Skeletal muscle cell (primary cell): Measurements from ENCODE around the gene OPCML.

ENCODE experiments used
- DNase-seq: peaks from one replicate; pipeline ENCODE4 v3.0.0-alpha.2; 2010; ENCODE audit warnings: low read depth
- H3K4me3 ChIP-seq: 2 replicates; pipeline ENCODE4 v1.5.1; 2011; ENCODE audit warnings: low read depth, mild to moderate bottlenecking, control low read depth, low read length, moderate library complexity

The OPCML gene

DNA sequence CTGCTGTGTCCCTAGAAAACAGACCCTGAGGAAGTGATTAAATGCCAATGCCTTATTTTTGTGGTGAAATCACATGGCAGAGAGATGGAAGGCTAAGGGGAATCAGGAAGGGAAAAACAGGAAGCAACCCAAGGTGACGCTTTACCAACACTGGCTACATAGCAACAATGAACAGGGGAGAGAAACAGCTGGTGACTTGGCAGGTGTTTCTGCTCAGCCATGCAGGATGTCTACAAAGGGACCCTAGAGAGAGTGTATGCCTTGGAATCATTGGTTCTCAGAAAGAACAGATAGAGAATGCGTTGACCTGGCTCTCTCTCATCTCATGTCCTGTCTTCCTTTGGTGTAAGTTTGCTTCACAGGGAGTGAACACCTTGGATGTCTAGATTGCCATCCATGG is 911.9 kb downstream of the OPCML start:
- no peak overlapping the region for H3K4me3 ChIP-seq
- DNase-seq = no peak

DNA sequence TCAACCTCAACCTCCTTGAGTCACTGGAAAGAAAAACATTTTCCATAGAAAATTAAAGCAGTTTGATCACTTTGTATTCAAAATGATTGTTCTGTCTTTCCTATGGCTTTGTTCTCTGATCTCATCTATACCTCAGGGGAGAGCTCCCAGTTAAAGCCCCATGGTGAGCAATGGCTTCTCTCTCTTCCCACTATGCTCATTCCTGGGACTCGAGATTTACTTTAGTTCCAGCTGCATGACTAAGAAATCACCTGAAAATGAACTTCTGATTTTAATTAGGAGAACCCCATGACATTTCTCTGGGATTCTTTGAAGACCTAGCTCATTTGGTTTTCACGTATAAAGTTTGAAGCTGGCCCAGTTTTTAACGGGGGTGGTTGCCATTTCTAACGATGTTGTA is 921.5 kb downstream of the OPCML start:
- no peak overlapping the region for H3K4me3 ChIP-seq
- no peak for DNase-seq

DNA sequence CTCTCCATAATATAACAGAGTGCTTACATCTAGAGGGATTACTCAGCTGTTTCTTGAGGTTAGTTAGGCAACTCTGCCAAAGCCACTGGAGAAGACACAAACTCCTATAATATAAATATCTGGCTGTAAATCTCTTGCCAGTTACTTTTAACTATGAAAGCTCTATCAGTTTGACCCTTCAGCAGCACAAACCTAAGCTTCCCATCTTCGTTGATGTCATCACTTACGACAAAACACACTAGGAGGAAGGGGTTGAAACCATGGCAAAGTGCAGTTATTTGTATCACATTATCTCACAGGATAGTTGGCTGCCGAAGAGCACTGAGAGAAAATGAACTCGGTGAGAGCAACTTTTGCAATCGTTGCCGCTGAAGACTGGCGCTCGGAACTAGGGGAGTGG is 922.1 kb downstream of the OPCML start:
- peak; percentile 36 for DNase-seq
- no peak overlapping the region for H3K4me3 ChIP-seq

DNA sequence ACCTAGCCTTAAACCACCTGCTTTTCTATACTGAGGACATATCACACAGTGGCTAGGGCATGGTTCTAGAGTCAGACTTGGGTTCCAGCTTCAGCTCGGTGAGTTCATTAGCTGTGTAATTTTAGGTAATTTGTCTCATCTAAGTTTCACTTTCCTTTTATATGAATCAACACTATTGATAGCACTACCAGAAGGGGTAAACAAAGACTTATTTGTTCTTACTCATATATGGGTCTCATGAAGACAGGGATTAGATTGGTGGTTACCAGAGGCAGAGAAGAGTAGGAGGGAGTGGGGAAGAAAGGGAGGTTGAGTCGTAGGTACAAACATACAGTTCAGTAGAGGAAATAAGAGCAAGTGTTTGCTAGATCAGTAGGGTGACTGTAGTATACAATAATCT is 924.7 kb downstream of the OPCML start:
- DNase-seq = no peak
- no peak overlapping the region for H3K4me3 ChIP-seq

DNA sequence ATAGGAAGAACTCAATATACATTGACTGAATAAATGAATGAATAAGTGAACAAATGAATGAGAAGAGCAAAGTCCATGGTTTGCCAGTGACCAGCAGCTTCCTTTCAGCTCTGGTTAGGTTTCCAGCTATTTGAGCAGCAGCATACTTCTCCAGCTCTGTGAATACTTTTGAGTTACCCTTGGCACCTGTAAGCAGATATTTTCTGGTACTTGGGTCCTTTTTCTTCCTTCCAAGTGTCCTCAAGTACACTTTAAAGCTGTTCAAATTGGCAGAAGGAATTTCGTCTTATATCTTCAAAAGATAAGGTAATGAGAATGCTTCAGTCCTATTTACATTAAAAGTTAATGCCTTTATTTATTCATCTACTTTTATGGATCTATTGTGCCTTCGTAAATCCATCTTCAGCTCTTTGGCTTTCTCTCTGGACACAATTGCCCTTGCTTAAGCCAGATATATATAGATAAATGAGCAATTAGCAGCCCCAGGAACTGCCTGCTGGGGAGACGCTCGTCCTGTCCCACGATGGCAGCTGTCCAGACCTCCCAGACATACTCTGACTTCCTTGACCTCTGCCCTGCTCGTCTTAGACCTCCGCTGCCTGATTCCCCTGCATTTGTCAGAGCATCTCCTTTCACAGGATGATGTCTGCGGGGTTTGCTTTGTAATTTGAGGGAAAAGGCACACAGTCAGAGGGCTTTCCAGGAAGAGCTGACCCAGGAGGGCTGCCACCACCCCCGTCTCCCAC is 926.3 kb downstream of the OPCML start:
- no peak overlapping the region for H3K4me3 ChIP-seq
- no peak for DNase-seq

DNA sequence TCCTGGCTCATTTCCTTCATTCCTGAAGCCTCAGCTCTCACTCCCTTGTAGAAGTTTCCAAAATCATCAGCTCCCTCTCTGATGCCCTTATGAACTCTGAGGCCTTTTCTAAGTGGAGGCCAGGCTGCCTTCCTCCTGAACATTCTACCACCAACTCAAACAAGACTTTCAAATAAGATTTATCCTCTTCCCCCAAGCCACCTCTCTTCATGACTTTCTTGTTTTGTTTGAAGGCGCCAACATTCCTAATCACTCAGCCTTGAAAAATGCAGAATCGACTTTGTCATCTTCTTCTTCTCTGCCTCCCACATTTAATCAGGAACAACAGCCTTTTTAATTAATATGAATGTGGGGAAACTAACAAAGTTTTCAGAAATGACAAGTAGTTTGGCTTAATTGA is 927.9 kb downstream of the OPCML start:
- DNase-seq = no peak

DNA sequence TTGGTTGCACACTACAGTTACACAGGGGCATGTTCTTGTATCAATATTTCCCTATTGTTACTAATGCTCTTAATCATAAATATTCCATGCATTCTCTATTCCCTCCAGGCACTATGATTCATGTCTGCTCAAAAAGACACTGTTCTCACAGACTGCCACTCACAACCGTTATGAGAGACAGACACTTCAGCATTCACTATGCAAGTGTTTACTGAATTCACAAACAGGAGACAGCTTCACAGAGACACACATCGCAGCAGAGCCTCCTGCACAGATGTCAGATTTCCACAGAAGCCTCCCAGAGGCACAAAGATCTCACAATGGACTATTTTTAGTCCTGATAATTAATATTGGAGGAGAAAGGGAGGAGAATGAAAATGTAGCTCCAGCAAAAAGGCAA is 930.4 kb downstream of the OPCML start:
- H3K4me3 ChIP-seq = no peak overlapping the region
- DNase-seq = no peak

More for the DNA sequence above, 927.9 kb downstream of the OPCML start:
- no peak overlapping the region for H3K4me3 ChIP-seq

DNA sequence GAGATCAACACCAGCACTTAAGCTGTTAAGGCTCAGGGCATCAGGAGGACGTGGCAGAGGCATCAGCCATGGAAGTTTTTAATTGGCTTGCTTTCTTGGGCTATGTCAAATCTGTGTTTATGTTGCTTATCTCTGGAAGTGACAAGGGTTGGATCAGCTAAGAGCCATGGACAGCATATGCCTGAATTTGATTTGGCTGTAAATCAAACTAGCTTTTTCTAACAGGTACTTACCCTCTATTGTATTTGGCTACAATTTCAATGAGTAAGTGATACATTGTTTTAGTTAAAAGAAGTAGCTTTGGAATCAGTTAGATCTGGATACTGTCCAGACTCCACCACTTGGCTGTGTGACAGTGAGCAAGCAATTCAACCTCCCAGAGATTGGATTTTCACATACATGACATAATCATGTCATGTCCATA is 936.6 kb downstream of the OPCML start:
- no peak overlapping the region for H3K4me3 ChIP-seq
- peak; percentile 45 for DNase-seq

DNA sequence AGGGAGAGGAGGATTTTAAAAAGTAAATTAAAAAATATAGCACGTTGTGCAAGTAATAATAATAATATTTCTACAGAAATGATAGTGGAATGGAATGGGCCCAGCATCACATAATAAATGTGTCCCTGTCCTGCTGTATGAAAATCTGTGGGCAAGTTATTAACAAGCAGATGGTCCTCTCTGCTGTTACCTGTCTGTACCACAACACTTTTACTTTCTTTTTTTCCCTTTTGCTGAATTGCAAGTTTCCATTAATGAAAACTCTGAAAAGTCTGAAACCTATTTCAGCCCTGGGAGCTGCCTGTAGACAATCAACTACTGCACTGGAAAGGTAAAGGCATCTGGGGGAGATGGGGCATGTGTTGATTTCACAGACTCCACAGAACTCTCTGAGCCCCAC is 937.1 kb downstream of the OPCML start:
- DNase-seq = no peak
- no peak overlapping the region for H3K4me3 ChIP-seq

DNA sequence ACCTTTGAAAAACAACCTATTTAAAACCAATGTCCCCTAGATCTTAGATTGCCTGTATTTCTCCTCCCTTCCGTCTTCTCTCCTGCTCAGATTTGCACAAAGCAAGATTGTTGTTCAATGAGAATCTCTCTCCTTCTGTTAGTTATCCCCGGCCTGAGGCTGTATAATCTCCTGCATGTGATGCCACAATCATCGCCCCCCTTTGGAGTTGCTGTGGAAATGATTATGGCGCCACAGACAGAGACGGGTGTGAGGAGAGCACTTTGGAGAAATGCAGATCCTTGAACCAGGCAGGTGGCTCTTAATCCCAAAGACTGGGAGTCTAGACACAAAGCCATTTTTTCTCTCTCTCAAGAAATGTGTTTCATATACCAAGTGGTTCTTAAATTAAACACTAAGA is 941.3 kb downstream of the OPCML start:
- no peak overlapping the region for H3K4me3 ChIP-seq
- DNase-seq = no peak

DNA sequence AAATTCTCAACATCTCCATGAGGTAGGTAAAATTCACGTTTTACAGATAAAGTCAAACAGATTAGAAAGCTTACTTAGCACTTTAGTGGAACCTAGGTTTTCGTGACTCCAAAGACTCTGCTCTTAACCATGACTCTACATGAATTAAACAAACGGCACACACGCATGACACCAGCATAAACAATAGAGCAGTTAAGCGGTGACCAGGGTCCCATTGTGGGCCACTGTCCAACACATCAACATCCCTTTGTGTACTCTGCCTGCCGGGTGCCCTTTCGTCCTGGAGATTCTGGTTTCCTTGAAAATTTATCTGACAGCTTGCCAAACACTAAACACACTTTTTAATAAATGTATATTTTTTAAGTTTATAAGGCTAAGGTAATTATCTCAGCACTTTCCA is 941.7 kb downstream of the OPCML start:
- no peak for DNase-seq
- no peak overlapping the region for H3K4me3 ChIP-seq

DNA sequence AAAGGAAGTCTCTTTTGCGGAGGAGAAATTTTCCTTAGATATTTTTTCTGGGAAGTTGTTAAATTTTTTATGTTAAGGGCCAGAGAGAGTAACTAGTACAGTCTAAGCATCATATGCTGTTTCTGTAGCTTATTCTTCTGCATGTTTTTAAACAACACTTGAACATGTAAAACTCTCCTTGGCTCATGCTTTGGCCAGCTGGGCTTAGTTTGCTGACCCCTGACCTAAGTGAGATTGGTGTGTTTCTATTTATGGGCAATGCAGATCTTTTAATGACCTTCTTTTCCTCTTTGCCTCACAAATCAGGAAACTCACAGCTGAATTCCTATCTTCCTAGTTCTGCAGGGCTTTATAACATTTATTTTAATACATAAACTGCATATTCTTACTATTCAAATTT is 942.5 kb downstream of the OPCML start:
- no peak for DNase-seq
- H3K4me3 ChIP-seq = no peak overlapping the region

DNA sequence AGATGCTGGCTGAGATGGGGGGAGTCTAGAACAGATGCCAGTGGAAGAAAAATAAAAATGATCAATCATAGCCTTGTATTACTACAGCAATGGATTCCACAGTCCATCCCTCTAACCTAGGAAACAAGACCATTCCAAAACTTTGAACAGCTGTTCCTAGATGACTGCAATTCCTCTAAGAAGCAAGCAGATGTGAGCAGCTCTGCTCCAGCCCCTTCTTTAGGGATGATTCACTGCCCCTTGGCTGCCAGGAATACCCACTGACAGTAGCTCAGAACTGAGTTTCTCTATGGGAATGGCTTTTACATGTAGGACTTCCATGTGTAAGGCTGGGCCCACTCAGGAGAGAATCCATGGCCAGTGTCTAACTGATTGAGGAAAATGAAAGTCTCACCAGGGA is 943.9 kb downstream of the OPCML start:
- peak; percentile 31 for DNase-seq

DNA sequence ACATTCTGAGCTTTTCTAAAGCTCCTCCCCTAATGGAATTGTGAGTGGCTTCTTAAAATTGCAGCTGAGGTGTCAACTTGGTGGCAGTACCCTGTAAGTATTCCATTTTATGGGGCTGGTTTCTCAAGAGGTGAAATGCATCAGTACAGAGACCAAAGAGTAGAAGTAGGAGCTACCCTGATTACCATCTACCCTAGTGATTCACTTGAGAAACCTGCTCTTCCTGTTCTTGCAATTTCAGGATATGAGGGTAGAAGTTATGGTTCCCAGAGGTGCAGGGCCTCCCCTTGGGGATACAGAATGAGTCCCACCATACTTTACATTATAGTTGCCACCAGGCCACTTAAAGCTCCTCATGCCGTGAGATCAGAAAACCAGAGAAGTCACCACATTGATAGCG is 944.6 kb downstream of the OPCML start:
- DNase-seq = no peak
- H3K4me3 ChIP-seq = no peak overlapping the region

More for the DNA sequence above, 943.9 kb downstream of the OPCML start:
- H3K4me3 ChIP-seq = no peak overlapping the region

DNA sequence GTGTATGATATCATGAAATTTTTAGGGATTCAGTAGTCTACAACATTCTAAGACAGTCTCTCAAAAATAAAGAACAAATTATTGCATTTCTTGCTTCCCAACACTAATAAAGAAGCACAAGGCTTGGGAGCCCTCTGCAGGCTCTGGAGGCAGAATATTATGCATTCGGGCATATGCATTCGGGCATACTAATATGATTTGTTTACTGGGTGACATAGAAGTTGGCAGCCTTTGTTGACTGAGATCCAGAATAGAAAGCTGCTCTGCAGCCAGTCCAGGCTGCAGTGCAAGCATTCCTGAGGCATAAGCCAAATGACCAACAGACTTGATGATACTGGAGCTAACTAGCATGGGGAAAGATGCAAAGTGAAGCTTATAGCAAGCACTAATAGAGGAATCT is 945.5 kb downstream of the OPCML start:
- no peak overlapping the region for H3K4me3 ChIP-seq
- DNase-seq = no peak

DNA sequence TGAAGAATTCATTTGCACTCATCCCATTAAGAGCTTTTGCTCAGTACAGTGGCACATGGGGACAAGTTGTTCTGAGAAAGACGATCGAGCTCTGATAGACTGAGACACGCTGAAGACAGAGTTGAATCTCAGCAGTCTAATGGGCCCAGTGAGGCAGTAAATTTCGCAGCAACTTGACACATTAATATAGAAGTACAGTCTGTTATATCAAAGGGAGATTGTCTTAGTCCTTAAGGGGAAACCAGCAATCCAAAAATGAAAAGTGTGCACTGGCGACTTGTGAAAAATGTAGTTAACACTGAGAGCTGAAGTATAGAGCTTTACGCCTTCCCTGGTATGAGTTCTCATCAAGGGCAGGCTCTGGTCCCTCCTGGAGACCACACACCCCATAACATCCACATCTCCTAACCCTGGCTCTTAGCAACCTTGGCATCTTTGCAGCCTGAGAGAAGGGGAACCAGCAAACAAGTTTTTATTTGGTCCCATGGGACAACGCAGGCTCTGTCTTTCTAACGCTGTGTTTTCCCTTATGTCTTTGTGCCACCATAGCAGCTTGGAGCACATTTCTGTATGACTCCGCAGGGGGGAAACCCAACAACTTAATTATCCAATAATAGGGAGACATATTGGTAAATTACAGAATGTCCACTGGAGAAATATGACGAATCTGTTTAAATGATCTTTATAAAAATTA is 952.5 kb downstream of the OPCML start:
- no peak overlapping the region for H3K4me3 ChIP-seq
- DNase-seq = no peak

DNA sequence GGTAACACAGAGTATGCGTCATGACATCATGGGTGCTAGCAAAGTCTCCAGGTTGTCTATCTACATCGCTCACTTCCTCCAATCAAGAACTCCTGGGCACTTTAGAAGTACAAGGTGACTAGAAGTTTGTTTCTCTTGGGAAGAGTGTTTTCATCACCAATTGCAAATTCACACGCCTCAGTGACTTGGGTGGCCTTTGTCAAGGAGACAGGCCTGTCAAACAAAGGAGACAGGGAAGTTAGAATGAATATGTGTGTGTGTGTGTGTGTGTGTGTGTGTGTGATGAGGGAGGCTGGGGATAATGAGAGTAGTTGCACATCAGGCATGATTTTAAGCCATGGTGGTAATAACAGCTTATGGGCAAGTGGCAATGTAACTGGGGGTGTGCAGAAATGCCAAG is 953.2 kb downstream of the OPCML start:
- DNase-seq = no peak
- H3K4me3 ChIP-seq = no peak overlapping the region

DNA sequence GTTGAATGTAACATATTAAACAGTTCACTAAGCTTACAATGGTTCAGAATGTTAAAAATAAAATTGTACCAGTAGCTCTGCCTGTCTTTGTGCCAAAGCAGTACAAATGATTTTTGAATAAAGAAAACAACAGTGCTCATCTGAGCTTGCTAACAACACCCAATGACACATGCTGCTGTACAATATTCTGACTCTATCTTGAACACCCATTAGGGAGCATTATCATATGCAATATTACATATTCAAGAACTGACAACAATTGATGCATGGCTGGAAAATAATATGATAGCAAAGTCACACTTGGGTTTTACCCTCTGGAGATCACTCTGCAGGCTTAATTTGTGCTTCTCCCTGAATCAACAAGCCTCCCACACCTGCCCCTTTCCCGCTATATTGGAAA is 953.7 kb downstream of the OPCML start:
- DNase-seq = no peak
- no peak overlapping the region for H3K4me3 ChIP-seq

DNA sequence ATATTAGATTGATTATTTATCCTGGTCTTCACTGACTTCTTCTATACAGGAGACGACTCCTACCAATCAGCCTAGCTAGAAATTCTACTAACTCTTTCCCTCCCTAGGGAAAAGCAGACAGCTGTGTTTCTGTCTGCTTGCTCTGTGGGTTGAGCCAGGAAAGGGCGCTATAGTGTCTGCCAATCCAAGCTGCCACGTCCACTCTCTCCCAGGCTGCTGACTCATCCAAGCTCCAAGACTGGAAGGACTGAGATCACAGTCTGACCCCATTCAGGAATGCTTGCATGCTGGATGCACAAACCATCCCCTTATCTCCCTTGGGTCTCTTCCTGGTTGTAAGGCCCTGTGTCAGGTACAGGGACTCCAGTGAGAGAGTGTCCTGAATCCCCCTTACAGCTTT is 955.6 kb downstream of the OPCML start:
- H3K4me3 ChIP-seq = no peak overlapping the region
- peak; percentile 94 for DNase-seq

DNA sequence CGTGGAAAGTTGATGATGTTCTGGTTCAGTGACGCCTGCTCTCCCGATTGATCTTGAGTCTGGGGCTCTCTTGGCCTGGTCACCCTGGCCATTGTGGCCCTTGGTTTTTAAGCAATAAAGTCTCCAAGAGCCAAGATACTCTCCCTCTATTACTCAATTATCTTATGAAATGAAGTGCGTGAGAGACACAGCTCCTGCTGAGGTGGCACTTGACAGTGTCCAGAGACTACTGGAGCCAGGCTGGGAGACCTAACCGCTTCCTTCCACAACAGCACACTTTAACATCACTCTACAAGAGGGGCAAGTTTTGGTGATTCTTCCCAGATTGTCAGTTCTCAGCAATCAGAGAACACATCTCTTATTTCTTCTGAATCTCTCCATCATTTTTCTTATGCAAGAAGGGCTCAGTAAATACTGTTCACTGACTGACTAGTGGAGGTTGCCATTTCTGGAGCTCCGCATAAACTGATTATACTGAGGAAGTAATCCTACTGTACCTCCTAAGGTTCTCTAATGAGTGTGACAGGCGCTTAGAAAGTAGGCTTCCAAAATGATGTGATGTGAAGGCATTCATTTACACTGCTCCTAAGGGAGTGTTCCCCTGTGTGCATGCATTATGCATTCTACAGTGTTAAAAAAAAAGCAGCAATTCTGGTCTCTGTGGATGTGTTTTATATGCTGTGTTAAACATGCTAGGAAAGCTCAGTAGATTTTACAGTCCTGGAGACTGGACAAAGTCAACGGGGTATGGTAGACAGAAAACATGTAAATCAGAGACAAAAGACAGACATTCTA is 968.0 kb downstream of the OPCML start:
- DNase-seq = no peak

More for the DNA sequence above, 968.0 kb downstream of the OPCML start:
- H3K4me3 ChIP-seq = no peak overlapping the region
